Ishikawa (cell line): ENCODE data around the gene GHRL.

Experiments
- CEBPB ChIP-seq: IDR thresholded peaks from 2 replicates; pipeline ENCODE4 v1.6.1; 2012
- CREB1 ChIP-seq: IDR thresholded peaks from 2 replicates; pipeline ENCODE4 v1.6.1; 2012; ENCODE audit warnings: low read depth
- EP300 ChIP-seq: IDR thresholded peaks from 2 replicates; pipeline ENCODE4 v1.6.1; 2012; ENCODE audit warnings: borderline replicate concordance
- MAX ChIP-seq: IDR thresholded peaks from 2 replicates; pipeline ENCODE4 v1.6.1; 2012
- NFIC ChIP-seq: IDR thresholded peaks from 2 replicates; pipeline ENCODE4 v1.6.1; 2012
- TCF12 ChIP-seq: IDR thresholded peaks from 2 replicates; pipeline ENCODE4 v1.6.1; 2012; ENCODE audit warnings: low read depth
- TEAD4 ChIP-seq: IDR thresholded peaks from 2 replicates; pipeline ENCODE4 v1.6.1; 2012

DNA sequence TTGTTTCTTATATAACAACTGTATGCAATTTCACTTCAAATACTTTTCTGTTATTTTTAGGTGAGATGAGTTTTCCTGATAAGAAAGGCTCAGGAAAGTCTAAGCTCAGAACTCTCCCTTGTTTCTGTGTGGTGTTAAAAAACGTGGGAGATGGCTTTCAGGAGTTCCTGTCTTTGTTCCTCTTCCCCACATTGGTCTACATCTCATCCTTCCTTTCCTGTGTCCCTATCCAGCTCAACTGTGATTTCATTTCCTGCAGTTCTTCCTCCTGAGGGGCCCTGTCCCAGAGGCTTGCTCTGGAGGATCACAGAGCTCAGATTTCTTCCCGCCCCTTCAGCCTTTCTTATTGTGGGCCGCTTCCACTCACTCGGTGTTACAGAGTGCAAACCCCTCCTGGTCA, 17.0 kb upstream of the GHRL start:
- TF ChIP-seq EP300 (no peak), NFIC (no peak), MAX (no peak), CEBPB (no peak), TCF12 (no peak), TEAD4 (no peak), CREB1 (no peak)
